GM23248 (cell line): Measurements from ENCODE around the gene UBTD1. TPM values are rescaled to one million over a fixed set of nuclear protein-coding genes. Genes with fewer than 3 reads are reported as not detected.
A peak's percentile ranks its signal among the peaks of the same experiment; 100 is the strongest.

ENCODE experiments used
- DNase-seq: peaks from one replicate; pipeline ENCODE4 v3.0.0-alpha.2; 2015
- H2AFZ ChIP-seq: fragments of 200-600 bp; sonication (generic); 2 replicates; pipeline ENCODE4 v1.6.1; 2016; ENCODE audit warnings: antibody characterized with exemption
- H3F3A ChIP-seq: fragments of 200-600 bp; sonication (generic); 2 replicates; pipeline ENCODE4 v1.6.1; 2016; ENCODE audit warnings: mild to moderate bottlenecking, antibody characterized with exemption, mixed run types; ENCODE audit not compliant: insufficient read depth
- H3K27ac ChIP-seq: fragments of 200-600 bp; sonication (generic); 2 replicates; pipeline ENCODE4 v1.5.1; 2016; ENCODE audit warnings: mild to moderate bottlenecking
- H3K27me3 ChIP-seq: fragments of 200-600 bp; sonication (generic); replicated peaks from 2 replicates; pipeline ENCODE4 v1.6.1; 2016; ENCODE audit warnings: mild to moderate bottlenecking; ENCODE audit not compliant: insufficient read depth
- H3K36me3 ChIP-seq: fragments of 200-600 bp; sonication (generic); 2 replicates; pipeline ENCODE4 v1.6.1; 2016; ENCODE audit warnings: low read depth, mild to moderate bottlenecking
- H3K4me1 ChIP-seq: fragments of 200-600 bp; sonication (generic); 2 replicates; pipeline ENCODE4 v1.6.1; 2016; ENCODE audit warnings: mild to moderate bottlenecking; ENCODE audit not compliant: insufficient read depth
- H3K4me2 ChIP-seq: fragments of 200-600 bp; sonication (generic); one replicate; pipeline ENCODE4 v1.6.1; 2016; ENCODE audit warnings: mild to moderate bottlenecking; ENCODE audit not compliant: unreplicated experiment
- H3K4me3 ChIP-seq: fragments of 200-600 bp; sonication (generic); 2 replicates; pipeline ENCODE4 v1.5.1; 2016; ENCODE audit warnings: mild to moderate bottlenecking
- H3K79me2 ChIP-seq: fragments of 200-600 bp; sonication (generic); 2 replicates; pipeline ENCODE4 v1.6.1; 2016; ENCODE audit warnings: mild to moderate bottlenecking; ENCODE audit not compliant: insufficient read depth
- H3K9ac ChIP-seq: fragments of 200-600 bp; sonication (generic); 2 replicates; pipeline ENCODE4 v1.6.1; 2016; ENCODE audit warnings: mild to moderate bottlenecking
- H3K9me2 ChIP-seq: fragments of 200-600 bp; sonication (generic); 2 replicates; pipeline ENCODE4 v1.6.1; 2016; ENCODE audit warnings: mixed run types, mild to moderate bottlenecking, moderate library complexity; ENCODE audit not compliant: insufficient read depth
- H3K9me3 ChIP-seq: fragments of 200-600 bp; sonication (generic); one replicate; pipeline ENCODE4 v1.6.1; 2017; ENCODE audit warnings: low read depth
- H4K20me1 ChIP-seq: fragments of 200-600 bp; sonication (generic); 2 replicates; pipeline ENCODE4 v1.6.0; 2016; ENCODE audit not compliant: insufficient read depth
- EZH2 ChIP-seq: fragments of 200-600 bp; sonication (generic); IDR thresholded peaks from 2 replicates; pipeline ENCODE4 v1.6.1; 2018; ENCODE audit warnings: antibody characterized with exemption, mild to moderate bottlenecking; ENCODE audit not compliant: insufficient read depth, poor library complexity, severe bottlenecking
- EZH2phosphoT487 ChIP-seq: fragments of 200-600 bp; sonication (generic); IDR thresholded peaks from 2 replicates; pipeline ENCODE4 v1.6.1; 2018; ENCODE audit warnings: antibody characterized with exemption, moderate library complexity, mild to moderate bottlenecking, low read depth; ENCODE audit not compliant: insufficient read depth
- WGBS, 2 experiments: methylation state at CpG; one replicate each; pipeline ENCODE4 v1.1.6; 2015 to 2017; ENCODE audit warnings: low lambda C conversion rate in 2 of 2, low coverage in 1 of 2; ENCODE audit errors: missing lambda C conversion rate in 2 of 2; 5-methylcytosine and 5-hydroxymethylcytosine counted together
- in situ Hi-C: fragments of 300-500 bp; cut with MboI; formaldehyde crosslinking; loops from 2 replicates; pipeline ENCODE4 v1.15.0; 2020
- polyA plus RNA-seq: library from polyadenylated mRNA; unstranded; fragments of >200 nt; fragmentation: Nextera tagmentation; extraction: Ambion mirVana; gene quantifications from 2 replicates; pipeline ENCODE4 v1.2.1, GENCODE V29; 2016
- total RNA-seq: library from RNA; depleted of rRNA; stranded (reverse); fragments of >200 nt; shearing (Covaris generic); gene quantifications from 2 replicates; pipeline ENCODE4 v1.2.3, GENCODE V29; 2014; rRNA removed

Gene UBTD1
- total and polyA plus RNA-seq, 2 experiments from 2014 or later, result 20.8 to 27.2 TPM

GRCh38 chr10:97608991-97609561 lies 110.4 kb downstream of the UBTD1 start:
- in situ Hi-C loops, result no loop called here
- no peaks in the 10 kb centered on the region for H3K27me3 ChIP-seq
- H2AFZ ChIP-seq, result no peak overlapping the region
- H3F3A ChIP-seq, result no peaks in the 10 kb centered on the region
- H3K36me3 ChIP-seq, result no peaks in the 10 kb centered on the region
- no peak for DNase-seq
- 88 to 93% methylated on average over 13 of the region's 13 CpGs for WGBS, 2 experiments
- H3K4me2 ChIP-seq, result no peak overlapping the region
- H3K4me1 ChIP-seq, result no peaks in the 10 kb centered on the region
- H3K27ac ChIP-seq, result no peak overlapping the region
- no peak overlapping the region for H3K4me3 ChIP-seq
- H3K9me2 ChIP-seq, result no peaks in the 10 kb centered on the region
- H3K79me2 ChIP-seq, result no peaks in the 10 kb centered on the region
- no peaks in the 10 kb centered on the region for H3K9me3 ChIP-seq
- H4K20me1 ChIP-seq, result no peaks in the 10 kb centered on the region
- no peak overlapping the region for H3K9ac ChIP-seq
- TF ChIP-seq EZH2, result no peak
- no peak for TF ChIP-seq EZH2phosphoT487

GRCh38 chr10:97611473-97611872 lies 112.7 kb downstream of the UBTD1 start:
- Histone ChIP-seq H3F3A (no peaks in the 10 kb centered on the region), H2AFZ (no peak overlapping the region), H3K4me2 (no peak overlapping the region), H3K4me3 (no peak overlapping the region), H3K27ac (no peak overlapping the region), H3K27me3 (no peaks in the 10 kb centered on the region), H3K9ac (no peak overlapping the region), H3K36me3 (no peaks in the 10 kb centered on the region), H4K20me1 (no peaks in the 10 kb centered on the region), H3K9me2 (no peaks in the 10 kb centered on the region), H3K4me1 (no peaks in the 10 kb centered on the region), H3K9me3 (no peaks in the 10 kb centered on the region), H3K79me2 (no peaks in the 10 kb centered on the region)
- in situ Hi-C loops, result no loop called here
- DNase-seq, result no peak
- TF ChIP-seq EZH2phosphoT487 (no peak), EZH2 (no peak)
- WGBS, 2 experiments, result 91% methylated on average over 12 of the region's 12 CpGs

DNA sequence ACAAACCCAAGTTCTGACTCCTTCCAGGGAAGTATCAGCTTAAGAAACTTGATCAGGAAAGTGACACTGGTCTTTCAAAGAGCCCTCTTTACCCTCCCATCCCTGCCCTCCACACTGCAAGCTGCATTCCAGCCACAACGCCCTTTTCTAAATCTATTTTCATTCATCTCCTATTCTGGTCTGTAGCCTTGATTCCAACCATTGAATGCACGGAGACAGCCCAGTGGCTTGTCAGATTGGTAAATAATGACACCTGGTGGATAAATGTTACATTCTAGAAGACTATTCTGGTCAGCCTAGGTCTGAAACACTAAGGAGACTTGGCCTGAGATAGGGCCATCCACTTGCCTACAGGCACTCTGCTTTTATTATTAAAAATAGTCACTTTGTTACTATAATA lies 113.7 kb downstream of the UBTD1 start:
- no peak overlapping the region for H3K4me2 ChIP-seq
- no peaks in the 10 kb centered on the region for H3K27me3 ChIP-seq
- no peaks in the 10 kb centered on the region for H3K79me2 ChIP-seq
- no peaks in the 10 kb centered on the region for H3K9me3 ChIP-seq
- no peak overlapping the region for H2AFZ ChIP-seq
- no peak overlapping the region for H3K4me3 ChIP-seq
- H3K9ac ChIP-seq, result no peak overlapping the region
- TF ChIP-seq EZH2phosphoT487 (no peak), EZH2 (no peak)
- 26 to 28% methylated on average over 2 of the region's 2 CpGs for WGBS, 2 experiments
- in situ Hi-C loops, result no loop called here
- no peaks in the 10 kb centered on the region for H3K4me1 ChIP-seq
- H4K20me1 ChIP-seq, result no peaks in the 10 kb centered on the region
- no peaks in the 10 kb centered on the region for H3K36me3 ChIP-seq
- H3F3A ChIP-seq, result no peaks in the 10 kb centered on the region
- DNase-seq, result peak; percentile 70
- H3K9me2 ChIP-seq, result no peaks in the 10 kb centered on the region
- no peak overlapping the region for H3K27ac ChIP-seq

- no peak for DNase-seq
- Histone ChIP-seq H3K9ac (no peak overlapping the region), H3K79me2 (no peaks in the 10 kb centered on the region), H4K20me1 (no peaks in the 10 kb centered on the region), H3K4me1 (no peaks in the 10 kb centered on the region), H2AFZ (no peak overlapping the region), H3K4me2 (no peak overlapping the region), H3F3A (no peaks in the 10 kb centered on the region), H3K4me3 (no peak overlapping the region), H3K27ac (no peak overlapping the region), H3K27me3 (no peaks in the 10 kb centered on the region), H3K9me3 (no peaks in the 10 kb centered on the region), H3K9me2 (no peaks in the 10 kb centered on the region), H3K36me3 (no peaks in the 10 kb centered on the region)
- TF ChIP-seq EZH2phosphoT487, result no peak
- TF ChIP-seq EZH2, result no peak
- in situ Hi-C loops, result no loop called here
- 82% methylated on average over 4 of the region's 4 CpGs for WGBS, 2 experiments
Measured at GRCh38 chr10:97618285-97618684, 119.6 kb downstream of the UBTD1 start.

GRCh38 chr10:97618733-97619132 lies 120.0 kb downstream of the UBTD1 start:
- H3K4me3 ChIP-seq, result no peak overlapping the region
- H2AFZ ChIP-seq, result no peak overlapping the region
- WGBS, 2 experiments, result 90 to 97% methylated on average over 4 of the region's 4 CpGs
- no peaks in the 10 kb centered on the region for H4K20me1 ChIP-seq
- no peak overlapping the region for H3K9ac ChIP-seq
- H3K27me3 ChIP-seq, result no peaks in the 10 kb centered on the region
- no peak for DNase-seq
- H3F3A ChIP-seq, result no peaks in the 10 kb centered on the region
- no peaks in the 10 kb centered on the region for H3K9me2 ChIP-seq
- in situ Hi-C loops, result no loop called here
- H3K79me2 ChIP-seq, result no peaks in the 10 kb centered on the region
- TF ChIP-seq EZH2 (no peak), EZH2phosphoT487 (no peak)
- no peak overlapping the region for H3K27ac ChIP-seq
- no peaks in the 10 kb centered on the region for H3K36me3 ChIP-seq
- no peaks in the 10 kb centered on the region for H3K9me3 ChIP-seq
- no peaks in the 10 kb centered on the region for H3K4me1 ChIP-seq
- H3K4me2 ChIP-seq, result no peak overlapping the region

Other genes with a start within 250 kb of the UBTD1 start
- 5.0 and 5.1 TPM in 2 replicates for gene ARHGAP19, start 206.3 kb upstream of the UBTD1 start, total RNA-seq
- gene ARHGAP19, start 206.3 kb upstream of the UBTD1 start, polyA plus RNA-seq, result 1.9 and 2.2 TPM in 2 replicates
- gene FRAT1, start 179.7 kb upstream of the UBTD1 start, total RNA-seq, result 1.6 and 1.8 TPM in 2 replicates
- gene FRAT1, start 179.7 kb upstream of the UBTD1 start, polyA plus RNA-seq, result 0.44 and 0.75 TPM in 2 replicates
- gene FRAT2, start 164.2 kb upstream of the UBTD1 start, total RNA-seq, result 10.3 and 16.3 TPM in 2 replicates
- 1.6 and 2.8 TPM in 2 replicates for gene FRAT2, start 164.2 kb upstream of the UBTD1 start, polyA plus RNA-seq
- gene RRP12, start 97.6 kb upstream of the UBTD1 start, total RNA-seq, result 17.1 and 17.7 TPM in 2 replicates
- 17.5 and 17.6 TPM in 2 replicates for gene RRP12, start 97.6 kb upstream of the UBTD1 start, polyA plus RNA-seq
- 1,144 and 1,237 TPM in 2 replicates for gene PGAM1, start 72.7 kb upstream of the UBTD1 start, total RNA-seq
- 879 and 921 TPM in 2 replicates for gene PGAM1, start 72.7 kb upstream of the UBTD1 start, polyA plus RNA-seq
- gene EXOSC1, start 52.9 kb upstream of the UBTD1 start, total RNA-seq, result 22.1 and 46.8 TPM in 2 replicates
- 54.7 and 56.6 TPM in 2 replicates for gene EXOSC1, start 52.9 kb upstream of the UBTD1 start, polyA plus RNA-seq
- gene ZDHHC16, start 52.7 kb upstream of the UBTD1 start, total RNA-seq, result 64.1 and 69.1 TPM in 2 replicates
- gene ZDHHC16, start 52.7 kb upstream of the UBTD1 start, polyA plus RNA-seq, result 68.2 and 70.1 TPM in 2 replicates
- gene MMS19, start 502 bp upstream of the UBTD1 start, total RNA-seq, result 89.7 and 116 TPM in 2 replicates
- gene MMS19, start 502 bp upstream of the UBTD1 start, polyA plus RNA-seq, result 40.0 and 40.6 TPM in 2 replicates
- gene ANKRD2, start 73.9 kb downstream of the UBTD1 start, total RNA-seq, result not detected in 2 replicates
- not detected in 2 replicates for gene ANKRD2, start 73.9 kb downstream of the UBTD1 start, polyA plus RNA-seq
- gene HOGA1, start 85.5 kb downstream of the UBTD1 start, total RNA-seq, result 0.22 TPM in 1 of 2 replicates, not detected in the other
- 0.13 and 0.28 TPM in 2 replicates for gene HOGA1, start 85.5 kb downstream of the UBTD1 start, polyA plus RNA-seq
- not detected in 2 replicates for gene C10orf62, start 90.8 kb downstream of the UBTD1 start, total RNA-seq
- gene C10orf62, start 90.8 kb downstream of the UBTD1 start, polyA plus RNA-seq, result not detected in 2 replicates
- gene MORN4, start 134.6 kb downstream of the UBTD1 start, total RNA-seq, result 5.3 and 7.9 TPM in 2 replicates
- gene MORN4, start 134.6 kb downstream of the UBTD1 start, polyA plus RNA-seq, result 19.8 and 22.2 TPM in 2 replicates
- 23.1 and 28.7 TPM in 2 replicates for gene PI4K2A, start 141.7 kb downstream of the UBTD1 start, total RNA-seq
- gene PI4K2A, start 141.7 kb downstream of the UBTD1 start, polyA plus RNA-seq, result 16.1 and 16.6 TPM in 2 replicates
- gene AVPI1, start 188.3 kb downstream of the UBTD1 start, total RNA-seq, result 13.4 and 33.8 TPM in 2 replicates
- gene AVPI1, start 188.3 kb downstream of the UBTD1 start, polyA plus RNA-seq, result 30.5 and 31.4 TPM in 2 replicates
- gene MARVELD1, start 214.8 kb downstream of the UBTD1 start, total RNA-seq, result 64.8 and 66.3 TPM in 2 replicates
- 27.6 and 29.4 TPM in 2 replicates for gene MARVELD1, start 214.8 kb downstream of the UBTD1 start, polyA plus RNA-seq
- gene ZFYVE27, start 238.2 kb downstream of the UBTD1 start, total RNA-seq, result 20.6 and 32.6 TPM in 2 replicates
- gene ZFYVE27, start 238.2 kb downstream of the UBTD1 start, polyA plus RNA-seq, result 15.9 and 17.2 TPM in 2 replicates